ENCODE results near the gene MLLT1. TPM values are rescaled to one million over a fixed set of nuclear protein-coding genes. Genes with fewer than 3 reads are reported as not detected.

Gene MLLT1
- total RNA-seq, 2 experiments from 2014 or later = 38.4 to 46.5 TPM

GRCh38 chr19:6212403-6213265 lies 67.1 kb downstream of the MLLT1 start:
- Mint-ChIP-seq H3K36me3 (ENCODE audit: low read depth) (peaks cover 6% of the 10 kb centered on the region), H3K4me3 (no peak overlapping the region), H3K4me1 (no peaks in the 10 kb centered on the region), H3K27ac (no peak overlapping the region), H3K9me3 (no peaks in the 10 kb centered on the region), H3K27me3 (no peaks in the 10 kb centered on the region)
- CTCF ChIA-PET = no interaction called here
- POLR2A ChIA-PET = no interaction called here
- no peak for DNase-seq

GRCh38 chr19:6211632-6212402 lies 68.0 kb downstream of the MLLT1 start:
- Mint-ChIP-seq H3K27ac (no peak overlapping the region), H3K27me3 (no peaks in the 10 kb centered on the region), H3K36me3 (ENCODE audit: low read depth) (peaks cover 6% of the 10 kb centered on the region), H3K4me3 (no peak overlapping the region), H3K4me1 (no peaks in the 10 kb centered on the region), H3K9me3 (no peaks in the 10 kb centered on the region)
- ChIA-PET POLR2A (no interaction called here), CTCF (no interaction called here)
- DNase-seq = no peak

- H3K9me3 Mint-ChIP-seq = no peaks in the 10 kb centered on the region
- ChIA-PET POLR2A (no interaction called here), CTCF (no interaction called here)
- H3K36me3 Mint-ChIP-seq (ENCODE audit: low read depth) = peaks cover 6% of the 10 kb centered on the region
- no peak overlapping the region for H3K4me3 Mint-ChIP-seq
- DNase-seq = no peak
- H3K27me3 Mint-ChIP-seq = no peaks in the 10 kb centered on the region
- no peak overlapping the region for H3K27ac Mint-ChIP-seq
- H3K4me1 Mint-ChIP-seq = no peaks in the 10 kb centered on the region
These were observed 68.8 kb downstream of the MLLT1 start for GRCh38 chr19:6210721-6211600.

- Mint-ChIP-seq H3K27ac (no peak overlapping the region), H3K36me3 (ENCODE audit: low read depth) (peaks cover 6% of the 10 kb centered on the region), H3K4me3 (no peak overlapping the region), H3K4me1 (no peaks in the 10 kb centered on the region), H3K9me3 (no peaks in the 10 kb centered on the region), H3K27me3 (no peaks in the 10 kb centered on the region)
- ChIA-PET POLR2A (no interaction called here), CTCF (no interaction called here)
- no peak for DNase-seq
These were observed 69.7 kb downstream of the MLLT1 start for GRCh38 chr19:6210091-6210490.

DNA sequence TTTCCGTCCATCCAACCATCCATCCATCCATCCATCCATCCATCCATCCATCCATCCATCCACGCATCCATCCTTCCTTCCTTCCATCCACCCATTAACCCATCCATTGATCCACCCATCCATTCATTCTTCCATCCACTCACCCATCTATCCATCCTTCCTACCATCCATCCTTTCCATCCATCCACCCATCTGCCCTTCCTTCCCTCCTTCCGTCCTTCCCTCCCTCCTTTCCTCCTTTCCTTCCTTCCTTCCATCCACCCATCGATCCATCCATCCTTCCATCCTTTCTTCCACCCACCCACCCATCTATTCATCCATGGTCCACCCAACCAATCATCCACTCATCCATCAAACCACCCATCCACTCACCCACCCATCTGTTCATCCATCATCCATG lies 70.1 kb downstream of the MLLT1 start:
- no peaks in the 10 kb centered on the region for H3K9me3 Mint-ChIP-seq
- H3K27ac Mint-ChIP-seq = no peak overlapping the region
- ChIA-PET POLR2A (no interaction called here), CTCF (interaction anchor here (0.7 kb wide), 1 partner anchor 198 kb away, joined by 3 read pairs; no protein-coding TSS in a partner anchor)
- no peaks in the 10 kb centered on the region for H3K4me1 Mint-ChIP-seq
- peaks cover 6% of the 10 kb centered on the region for H3K36me3 Mint-ChIP-seq (ENCODE audit: low read depth)
- no peaks in the 10 kb centered on the region for H3K27me3 Mint-ChIP-seq
- DNase-seq = no peak
- no peak overlapping the region for H3K4me3 Mint-ChIP-seq

- no peaks in the 10 kb centered on the region for H3K27me3 Mint-ChIP-seq
- no peak overlapping the region for H3K4me3 Mint-ChIP-seq
- POLR2A ChIA-PET = no interaction called here
- H3K4me1 Mint-ChIP-seq = no peaks in the 10 kb centered on the region
- H3K9me3 Mint-ChIP-seq = no peaks in the 10 kb centered on the region
- no peak for DNase-seq
- peaks cover 6% of the 10 kb centered on the region for H3K36me3 Mint-ChIP-seq (ENCODE audit: low read depth)
- CTCF ChIA-PET = interaction anchor here (0.7 to 1.3 kb wide), 2 partner anchors 9 to 198 kb away, joined by 3 to 4 read pairs; no protein-coding TSS in a partner anchor
- no peak overlapping the region for H3K27ac Mint-ChIP-seq
These were observed 70.5 kb downstream of the MLLT1 start for GRCh38 chr19:6209233-6209632.

DNA sequence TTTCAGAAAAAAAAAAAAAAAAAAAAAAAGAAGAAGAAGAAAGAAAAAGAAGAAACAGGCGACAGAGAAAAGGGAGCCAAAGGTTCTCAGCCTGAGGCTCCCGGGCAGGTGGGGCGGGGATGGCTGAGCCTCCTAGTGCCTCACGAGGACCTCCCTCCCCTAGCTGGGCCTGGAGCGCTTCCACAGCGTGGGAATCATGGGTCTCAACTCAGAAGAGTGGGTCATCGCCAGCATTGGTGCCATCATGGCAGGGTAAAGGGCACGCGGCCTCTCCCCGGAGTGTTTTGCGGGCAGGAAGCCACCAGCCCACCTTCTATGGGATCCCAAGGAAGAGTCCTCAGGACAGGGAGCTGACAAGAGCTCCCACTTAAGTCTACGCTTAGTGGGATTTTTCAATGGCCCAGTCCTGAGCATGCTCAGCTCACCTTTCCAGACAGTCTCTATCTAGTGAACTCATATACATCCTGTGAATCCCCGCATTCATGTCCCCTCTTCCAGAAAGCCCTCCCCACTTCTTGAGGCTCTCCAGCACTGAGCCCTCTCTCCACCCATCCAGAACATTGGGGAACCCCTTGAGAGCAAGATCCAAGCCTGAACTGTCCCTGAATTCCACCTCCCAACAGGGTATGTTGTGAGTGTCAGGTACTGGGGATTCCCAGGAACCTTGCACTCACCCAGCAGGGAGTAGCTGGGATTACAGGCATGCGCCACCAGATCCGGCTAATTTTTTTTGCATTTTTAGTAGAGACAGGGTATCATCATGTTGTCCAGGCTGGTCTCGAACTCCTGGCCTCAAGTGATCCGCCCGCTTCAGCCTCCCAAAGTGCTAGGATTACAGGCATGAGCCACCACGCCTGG lies 74.7 kb downstream of the MLLT1 start:
- no peaks in the 10 kb centered on the region for H3K27me3 Mint-ChIP-seq
- DNase-seq = no peak
- no peak overlapping the region for H3K27ac Mint-ChIP-seq
- no peak overlapping the region for H3K4me3 Mint-ChIP-seq
- H3K4me1 Mint-ChIP-seq = no peaks in the 10 kb centered on the region
- no peaks in the 10 kb centered on the region for H3K36me3 Mint-ChIP-seq (ENCODE audit: low read depth)
- ChIA-PET CTCF (interaction anchor here (2.7 kb wide), 1 partner anchor 13 kb away, joined by 13 read pairs; no protein-coding TSS in a partner anchor), POLR2A (no interaction called here)
- H3K9me3 Mint-ChIP-seq = no peaks in the 10 kb centered on the region

- ChIA-PET CTCF (interaction anchor here (2.7 kb wide), 1 partner anchor 14 kb away, joined by 13 read pairs; no protein-coding TSS in a partner anchor), POLR2A (no interaction called here)
- Mint-ChIP-seq H3K36me3 (ENCODE audit: low read depth) (peaks cover 1% of the 10 kb centered on the region), H3K9me3 (no peaks in the 10 kb centered on the region), H3K4me3 (no peak overlapping the region), H3K27me3 (no peaks in the 10 kb centered on the region), H3K27ac (no peak overlapping the region), H3K4me1 (peaks cover 4% of the 10 kb centered on the region)
- no peak for DNase-seq
These were observed 75.6 kb downstream of the MLLT1 start for GRCh38 chr19:6204212-6204611.

- ChIA-PET CTCF (interaction anchor here (0.5 to 1.3 kb wide), 4 partner anchors 14 to 432 kb away, joined by 3 to 8 read pairs (median 4); no protein-coding TSS in a partner anchor), POLR2A (interaction anchor here (0.6 to 0.7 kb wide), 2 partner anchors 290 to 1230 kb away, joined by 5 to 7 read pairs; no protein-coding TSS in a partner anchor)
- peaks cover 21% of the 10 kb centered on the region for H3K4me1 Mint-ChIP-seq
- H3K27me3 Mint-ChIP-seq = no peaks in the 10 kb centered on the region
- peaks cover 15% of the 10 kb centered on the region for H3K36me3 Mint-ChIP-seq (ENCODE audit: low read depth)
- peak overlapping the region; percentile 94 for H3K27ac Mint-ChIP-seq
- DNase-seq = peak; percentile 99
- H3K9me3 Mint-ChIP-seq = no peaks in the 10 kb centered on the region
- peak overlapping the region; percentile 96 for H3K4me3 Mint-ChIP-seq
These were observed 80.4 kb downstream of the MLLT1 start for GRCh38 chr19:6199240-6199994.

- Mint-ChIP-seq H3K36me3 (ENCODE audit: low read depth) (peaks cover 15% of the 10 kb centered on the region), H3K4me3 (peak overlapping the region; percentile 96), H3K27me3 (no peaks in the 10 kb centered on the region), H3K4me1 (peaks cover 21% of the 10 kb centered on the region), H3K27ac (peak overlapping the region; percentile 94), H3K9me3 (no peaks in the 10 kb centered on the region)
- ChIA-PET POLR2A (interaction anchor here (0.6 kb wide), 1 partner anchor 291 kb away, joined by 7 read pairs; no protein-coding TSS in a partner anchor), CTCF (interaction anchor here (0.7 to 1.3 kb wide), 3 partner anchors 20 to 433 kb away, joined by 3 to 5 read pairs (median 4); no protein-coding TSS in a partner anchor)
- DNase-seq = no peak
These were observed 80.9 kb downstream of the MLLT1 start for GRCh38 chr19:6198896-6199239.

DNA sequence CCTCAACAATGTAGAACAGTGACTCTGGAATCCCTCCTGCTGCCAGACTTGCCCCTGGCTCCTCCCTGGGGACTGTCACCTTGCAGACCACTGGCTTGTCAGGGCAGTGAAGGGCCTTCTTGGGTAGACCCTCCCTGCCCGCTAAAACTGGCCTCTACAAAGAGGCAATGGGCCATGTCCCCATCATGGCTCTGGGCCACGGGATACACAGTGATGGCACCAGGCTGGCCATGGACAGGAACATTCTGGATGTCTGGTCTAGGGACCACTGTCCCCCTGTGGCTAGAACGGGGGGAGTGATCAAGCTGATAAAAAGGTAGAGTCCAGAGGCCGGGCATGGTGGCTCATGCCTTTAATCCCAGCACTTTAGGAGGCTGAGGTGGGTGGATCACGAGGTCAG lies 83.4 kb downstream of the MLLT1 start:
- POLR2A ChIA-PET = no interaction called here
- Mint-ChIP-seq H3K27ac (no peak overlapping the region), H3K9me3 (peaks cover 13% of the 10 kb centered on the region), H3K4me1 (peaks cover 21% of the 10 kb centered on the region), H3K27me3 (no peaks in the 10 kb centered on the region), H3K4me3 (no peak overlapping the region), H3K36me3 (ENCODE audit: low read depth) (peaks cover 32% of the 10 kb centered on the region)
- CTCF ChIA-PET = no interaction called here
- no peak for DNase-seq

Data from activated CD4-positive, alpha-beta T cell treated with anti-CD3 and anti-CD28 coated beads, Interleukin-2, amount 10 ng/mL, durations not matched to agents 7 days and 5 days (primary cell).